GM12801 (cell line): ENCODE measurements around the gene TM4SF1.

Source experiments
- TF ChIP-seq, protein P1 (sequence below): IDR thresholded peaks from one replicate; pipeline ENCODE4 v1.5.1; 2011; ENCODE audit warnings: control low read depth; ENCODE audit not compliant: insufficient read length; ENCODE audit errors: extremely low read depth

TM4SF1 gene

GRCh38 chr3:149385617-149386298, 8.3 kb upstream of the TM4SF1 start:
- TF ChIP-seq, protein P1, sequence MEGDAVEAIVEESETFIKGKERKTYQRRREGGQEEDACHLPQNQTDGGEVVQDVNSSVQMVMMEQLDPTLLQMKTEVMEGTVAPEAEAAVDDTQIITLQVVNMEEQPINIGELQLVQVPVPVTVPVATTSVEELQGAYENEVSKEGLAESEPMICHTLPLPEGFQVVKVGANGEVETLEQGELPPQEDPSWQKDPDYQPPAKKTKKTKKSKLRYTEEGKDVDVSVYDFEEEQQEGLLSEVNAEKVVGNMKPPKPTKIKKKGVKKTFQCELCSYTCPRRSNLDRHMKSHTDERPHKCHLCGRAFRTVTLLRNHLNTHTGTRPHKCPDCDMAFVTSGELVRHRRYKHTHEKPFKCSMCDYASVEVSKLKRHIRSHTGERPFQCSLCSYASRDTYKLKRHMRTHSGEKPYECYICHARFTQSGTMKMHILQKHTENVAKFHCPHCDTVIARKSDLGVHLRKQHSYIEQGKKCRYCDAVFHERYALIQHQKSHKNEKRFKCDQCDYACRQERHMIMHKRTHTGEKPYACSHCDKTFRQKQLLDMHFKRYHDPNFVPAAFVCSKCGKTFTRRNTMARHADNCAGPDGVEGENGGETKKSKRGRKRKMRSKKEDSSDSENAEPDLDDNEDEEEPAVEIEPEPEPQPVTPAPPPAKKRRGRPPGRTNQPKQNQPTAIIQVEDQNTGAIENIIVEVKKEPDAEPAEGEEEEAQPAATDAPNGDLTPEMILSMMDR: no peak

GRCh38 chr3:149384911-149385321, 7.5 kb upstream of the TM4SF1 start:
- TF ChIP-seq, protein P1: no peak

- TF ChIP-seq, protein P1: no peak
Measured at GRCh38 chr3:149384167-149384566, 6.7 kb upstream of the TM4SF1 start.

DNA sequence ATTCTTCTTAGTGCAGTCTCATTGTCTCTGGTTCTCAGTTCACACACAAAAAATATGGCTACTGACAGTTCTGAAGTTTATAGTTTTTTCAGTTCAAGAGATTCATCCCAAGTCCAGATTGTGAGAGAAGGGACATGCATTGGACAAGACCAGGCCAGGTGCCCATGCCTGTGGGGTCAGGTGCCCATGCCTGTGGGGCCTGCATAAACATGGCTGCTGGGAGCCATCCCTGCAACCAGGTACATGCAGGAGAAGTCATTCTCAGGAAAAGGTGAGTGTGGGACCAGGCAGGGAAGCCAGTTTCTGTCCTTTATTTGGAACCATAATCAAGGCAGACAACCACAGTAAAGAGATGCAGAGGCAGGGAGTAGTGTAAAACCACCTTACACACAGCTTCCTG, 6.3 kb upstream of the TM4SF1 start:
- TF ChIP-seq, protein P1: no peak

- TF ChIP-seq, protein P1: no peak
Measured at GRCh38 chr3:149382518-149382917, 5.1 kb upstream of the TM4SF1 start.

DNA sequence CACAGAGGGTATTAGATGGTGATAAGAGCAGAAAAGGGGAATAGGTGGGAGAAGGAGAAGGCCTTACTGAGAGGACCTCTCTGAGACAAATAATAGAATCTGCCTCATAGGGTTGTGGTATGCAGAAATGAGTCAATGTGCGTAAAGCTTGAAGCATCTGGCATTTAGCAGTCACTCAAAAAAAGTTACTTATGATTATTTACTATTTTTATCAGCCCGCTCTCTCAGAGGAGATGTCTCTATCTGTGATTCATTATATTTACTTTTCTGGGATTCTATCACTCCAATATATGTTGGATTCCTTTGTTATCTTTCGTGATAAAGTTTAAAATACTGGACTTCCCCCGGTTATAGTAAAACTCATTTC, 4.6 kb upstream of the TM4SF1 start:
- TF ChIP-seq, protein P1: no peak

GRCh38 chr3:149381173-149382100, 4.0 kb upstream of the TM4SF1 start:
- TF ChIP-seq, protein P1: no peak
